Left lung (tissue), 10 donors: ENCODE data around the gene MKRN2. TPM values are rescaled to one million over a fixed set of nuclear protein-coding genes. Genes with fewer than 3 reads are reported as not detected.

Experiments
- ATAC-seq: fragments of 200-7000 bp; cut with Tn5 transposase; one replicate; pipeline ENCODE4 v1.9.1; 2020; ENCODE audit warnings: moderate library complexity
- DNase-seq, 4 donors: peaks; one replicate each; pipeline ENCODE4 v3.0.0-alpha.2; 2013 to 2020
- H3K27ac ChIP-seq, 2 donors: fragments of 200-600 bp; sonication (generic) in 1 of 2; one replicate each; pipeline versions ENCODE4 v1.5.0 to v1.8.0; 2020 to 2021
- H3K27me3 ChIP-seq, 2 donors: fragments of 200-600 bp; sonication (generic) in 1 of 2; one replicate each; pipeline versions ENCODE4 v1.5.0 to v1.8.0; 2020 to 2021
- H3K36me3 ChIP-seq, 2 donors: fragments of 200-600 bp; sonication (generic) in 1 of 2; one replicate each; pipeline versions ENCODE4 v1.5.0 to v1.8.0; 2020 to 2021
- H3K4me1 ChIP-seq, 2 donors: fragments of 200-600 bp; one replicate each; pipeline ENCODE4 v1.8.0; 2021
- H3K4me3 ChIP-seq, 2 donors: fragments of 200-600 bp; sonication (generic) in 1 of 2; one replicate each; pipeline versions ENCODE4 v1.5.0 to v1.8.0; 2020 to 2021; ENCODE audit warnings: mild to moderate bottlenecking in 1 of 2
- H3K9me3 ChIP-seq, 2 donors: fragments of 200-600 bp; sonication (generic) in 1 of 2; one replicate each; pipeline versions ENCODE4 v1.5.0 to v1.8.0; 2020 to 2021
- CTCF ChIP-seq, 2 donors: fragments of 200-600 bp; sonication (generic) in 1 of 2; IDR thresholded peaks; one replicate each; pipeline versions ENCODE4 v1.5.0 to v1.8.0; 2021; ENCODE audit warnings: antibody characterized with exemption in 2 of 2
- intact Hi-C, 2 donors: fragments of 100-400 bp; cut with DNase I; formaldehyde crosslinking; loops; one replicate each; pipeline versions ENCODE4 v1.11.2 to v1.14.2; 2022
- polyA plus RNA-seq, 6 donors: library from polyadenylated mRNA; unstranded; fragments of 120-200 nt; gene quantifications; one replicate each; pipeline ENCODE4 v1.2.1, GENCODE V29; 2013; ENCODE audit not compliant: insufficient read length in 6 of 6
- total RNA-seq, 2 donors: library from RNA; stranded (reverse); fragmentation: NEBNext Ultra II Directional; extraction: Animal tissue kit (Norgen Biotek cat#: 25700); gene quantifications; one replicate each; pipeline ENCODE4 v1.2.1, GENCODE V29; 2021
- donor health status: DM: no; HTN: yes; CAD: no.
- donor health status: DM: no; HTN: no; CAD: no.

MKRN2 gene
- total and polyA plus RNA-seq, 8 donors, result 20.3 to 40.5 (median 36.8) TPM

GRCh38 chr3:12612514-12613226, 55.8 kb downstream of the MKRN2 start:
- intact Hi-C loops, result no loop called here
- TF ChIP-seq CTCF (IDR thresholded peaks at IDR 0.05), result no peak
- Histone ChIP-seq H3K4me3 (no peak overlapping the region), H3K27me3 (no peaks in the 10 kb centered on the region), H3K4me1 (peaks cover 0 to 4% of the 10 kb centered on the region in 2 donors), H3K27ac (no peak overlapping the region), H3K9me3 (no peaks in the 10 kb centered on the region), H3K36me3 (peaks cover 17 to 79% of the 10 kb centered on the region in 2 donors)
- DNase-seq (no peak), ATAC-seq (no peak)

- H3K27ac ChIP-seq, result no peak overlapping the region
- no peak for TF ChIP-seq CTCF (IDR thresholded peaks at IDR 0.05)
- peaks cover 17 to 79% of the 10 kb centered on the region in 2 donors for H3K36me3 ChIP-seq
- H3K4me3 ChIP-seq, result no peak overlapping the region
- DNase-seq, result no peak
- no peaks in the 10 kb centered on the region for H3K27me3 ChIP-seq
- no peak for ATAC-seq
- H3K9me3 ChIP-seq, result no peaks in the 10 kb centered on the region
- H3K4me1 ChIP-seq, result peaks cover 0 to 4% of the 10 kb centered on the region in 2 donors
- intact Hi-C loops, result no loop called here
Observed at GRCh38 chr3:12613250-12613649, 56.4 kb downstream of the MKRN2 start.

- Histone ChIP-seq H3K36me3 (peaks cover 10 to 66% of the 10 kb centered on the region in 2 donors), H3K27ac (peak overlapping the region in 1 of 2 donors; percentile 42), H3K4me1 (peaks cover 0 to 4% of the 10 kb centered on the region in 2 donors), H3K9me3 (no peaks in the 10 kb centered on the region), H3K27me3 (no peaks in the 10 kb centered on the region), H3K4me3 (no peak overlapping the region)
- DNase-seq (no peak), ATAC-seq (no peak)
- intact Hi-C loops, result no loop called here
- TF ChIP-seq CTCF (IDR thresholded peaks at IDR 0.05), result no peak
Observed at GRCh38 chr3:12615266-12615665, 58.4 kb downstream of the MKRN2 start.

- Histone ChIP-seq H3K36me3 (peaks cover 0 to 46% of the 10 kb centered on the region in 2 donors), H3K27ac (no peak overlapping the region), H3K4me3 (no peak overlapping the region), H3K27me3 (no peaks in the 10 kb centered on the region), H3K9me3 (no peaks in the 10 kb centered on the region), H3K4me1 (peaks cover 0 to 30% of the 10 kb centered on the region in 2 donors)
- ATAC-seq (no peak), DNase-seq (no peak)
- TF ChIP-seq CTCF (IDR thresholded peaks at IDR 0.05), result no peak
- intact Hi-C loops, result no loop called here
Observed at GRCh38 chr3:12618426-12618825, 61.5 kb downstream of the MKRN2 start.

GRCh38 chr3:12620305-12620704, 63.4 kb downstream of the MKRN2 start:
- Histone ChIP-seq H3K4me3 (no peak overlapping the region), H3K27ac (no peak overlapping the region), H3K36me3 (peaks cover 0 to 29% of the 10 kb centered on the region in 2 donors), H3K9me3 (no peaks in the 10 kb centered on the region), H3K27me3 (no peaks in the 10 kb centered on the region), H3K4me1 (peaks cover 0 to 45% of the 10 kb centered on the region in 2 donors)
- DNase-seq (no peak), ATAC-seq (no peak)
- no peak for TF ChIP-seq CTCF (IDR thresholded peaks at IDR 0.05)
- intact Hi-C loops, result no loop called here
